Heart right ventricle (tissue), 16 donors: Measurements from ENCODE around the gene CREB3L1. TPM values are rescaled to one million over a fixed set of nuclear protein-coding genes. Genes with fewer than 3 reads are reported as not detected.

ENCODE experiments used
- ATAC-seq, 8 donors: fragments of 200-7000 bp; cut with Tn5 transposase; one replicate each; pipeline ENCODE4 v1.9.1; 2020; ENCODE audit warnings: mild to moderate bottlenecking in 8 of 8, moderate library complexity in 8 of 8, moderate number of reproducible peaks in 1 of 8
- DNase-seq, 2 donors: peaks; one replicate each; pipeline ENCODE4 v3.0.0-alpha.2; 2020
- H3K27ac ChIP-seq, 10 donors: fragments of 200-600 bp; sonication (generic) in 2 of 10; one replicate each; pipeline versions ENCODE4 v1.5.0 to v1.8.0; 2020 to 2022; ENCODE audit warnings: mild to moderate bottlenecking in 3 of 10
- H3K27me3 ChIP-seq, 7 donors: fragments of 200-600 bp; one replicate each; pipeline ENCODE4 v1.8.0; 2021 to 2022; ENCODE audit warnings: mild to moderate bottlenecking in 2 of 7
- H3K36me3 ChIP-seq, 9 donors: fragments of 200-600 bp; sonication (generic) in 1 of 9; one replicate each; pipeline versions ENCODE4 v1.5.0 to v1.8.0; 2020 to 2022; ENCODE audit warnings: mild to moderate bottlenecking in 2 of 9
- H3K4me1 ChIP-seq, 9 donors: fragments of 200-600 bp; sonication (generic) in 1 of 9; one replicate each; pipeline versions ENCODE4 v1.5.0 to v1.8.0; 2020 to 2022; ENCODE audit warnings: mild to moderate bottlenecking in 4 of 9
- H3K4me3 ChIP-seq, 10 donors: fragments of 200-600 bp; sonication (generic) in 2 of 10; one replicate each; pipeline versions ENCODE4 v1.5.0 to v1.8.0; 2020 to 2022; ENCODE audit warnings: mild to moderate bottlenecking in 7 of 10, moderate library complexity in 2 of 10
- H3K9me3 ChIP-seq, 11 donors: fragments of 200-600 bp in 10 of 11; sonication (generic) in 2 of 11; one replicate each; pipeline versions ENCODE4 v1.5.0 to v1.8.0; 2013 to 2022; ENCODE audit warnings: mild to moderate bottlenecking in 2 of 11, control low read depth in 1 of 11, moderate library complexity in 1 of 11
- WGBS, 2 donors: extraction: QIAGEN DNeasy Blood & Tissue Kit; methylation state at CpG; one replicate each; pipeline ENCODE4 v1.1.7; 2013; ENCODE audit warnings: inconsistent platforms in 1 of 2; 5-methylcytosine and 5-hydroxymethylcytosine counted together
- intact Hi-C, 10 donors: fragments of 100-400 bp; cut with DNase I; formaldehyde crosslinking; loops; one replicate each; pipeline versions ENCODE4 v1.11.1 to v1.14.2; 2022
- polyA plus RNA-seq, 2 donors: library from polyadenylated mRNA; stranded (reverse); fragments of 200-250 nt; gene quantifications; one replicate each; pipeline ENCODE4 v1.2.3, GENCODE V29; 2013
- total RNA-seq, 10 donors: library from RNA; stranded (reverse); fragmentation: NEBNext Ultra II Directional in 3 of 10; extraction: Animal tissue kit (Norgen Biotek cat#: 25700) in 3 of 10; gene quantifications; one replicate each; pipeline versions ENCODE4 v1.2.1 to v1.2.4, GENCODE V29; 2021 to 2023
- TF ChIP-seq, protein P1 (sequence below), 9 donors: fragments of 200-600 bp; sonication (generic) in 2 of 9; IDR thresholded peaks; one replicate each; pipeline versions ENCODE4 v1.5.0 to v1.8.0; 2021 to 2022; ENCODE audit warnings: antibody characterized with exemption in 9 of 9, mild to moderate bottlenecking in 5 of 9, moderate library complexity in 1 of 9
- donor health status: Arrhythmogenic right ventricular cardiomyopathy.
- donor health status: ischemic (EF 13 %, LVEDD 7.1; RV severe dilation, severe dysfunction).
- donor health status: healthy with polysubstance abuse.
- donor health status: DM: no; HTN: yes; CAD: no.
- donor health status: DM: no; HTN: no; CAD: no.
- donor health status: ischemic (EF 25% LVEDD 6.9; RV normal size, moderate dysfunction).
- donor health status: ischemic (EF 25% LVEDD 5.7; RV mildly dilated, moderate dysfunction).
- donor health status: healthy.
- donor health status: DM: yes; HTN: yes; CAD: no.
- donor health status: Ischemic cardiomyopathy.
- donor health status: ischemic (EF 35%, LVEDD 5.7; RV mildly dilated, moderate dysfunction).
- donor health status: nonischemic (EF 11% LVEDD 7.7; RV severe dilation, severe dysfunction).
- donor health status: DM: yes; HTN: yes; CAD: no.
- donor health status: PGD.
- donor health status: ischemic (EF 29% LVEDD 5.4; RV normal size, mild dysfunction).
- donor health status: nonischemic (EF 23%, LVEDD 6.1; RV moderate dilation, normal function).

CREB3L1 gene
- total and polyA plus RNA-seq, 12 donors, result 9.7 to 127 (median 36.1) TPM

DNA sequence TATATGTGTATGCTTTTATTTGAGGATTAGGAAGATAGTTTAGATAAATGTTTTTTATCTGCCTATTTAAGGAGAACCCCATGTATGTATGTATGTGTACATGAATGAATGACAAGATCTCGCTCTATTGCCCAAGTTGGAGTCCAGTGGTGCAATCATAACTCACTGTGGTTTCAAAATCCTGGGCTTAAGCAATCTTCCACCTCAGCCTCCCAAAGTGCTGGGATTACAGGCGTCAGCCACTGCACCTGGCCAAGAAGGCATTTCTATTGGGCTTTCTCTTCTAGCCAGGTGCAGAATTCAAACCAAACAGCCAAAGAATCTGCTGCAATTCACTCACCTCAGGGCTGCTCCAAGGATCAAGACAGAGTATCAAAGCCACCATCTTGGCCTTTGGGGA is 44.3 kb downstream of the CREB3L1 start:
- TF ChIP-seq, protein P1, sequence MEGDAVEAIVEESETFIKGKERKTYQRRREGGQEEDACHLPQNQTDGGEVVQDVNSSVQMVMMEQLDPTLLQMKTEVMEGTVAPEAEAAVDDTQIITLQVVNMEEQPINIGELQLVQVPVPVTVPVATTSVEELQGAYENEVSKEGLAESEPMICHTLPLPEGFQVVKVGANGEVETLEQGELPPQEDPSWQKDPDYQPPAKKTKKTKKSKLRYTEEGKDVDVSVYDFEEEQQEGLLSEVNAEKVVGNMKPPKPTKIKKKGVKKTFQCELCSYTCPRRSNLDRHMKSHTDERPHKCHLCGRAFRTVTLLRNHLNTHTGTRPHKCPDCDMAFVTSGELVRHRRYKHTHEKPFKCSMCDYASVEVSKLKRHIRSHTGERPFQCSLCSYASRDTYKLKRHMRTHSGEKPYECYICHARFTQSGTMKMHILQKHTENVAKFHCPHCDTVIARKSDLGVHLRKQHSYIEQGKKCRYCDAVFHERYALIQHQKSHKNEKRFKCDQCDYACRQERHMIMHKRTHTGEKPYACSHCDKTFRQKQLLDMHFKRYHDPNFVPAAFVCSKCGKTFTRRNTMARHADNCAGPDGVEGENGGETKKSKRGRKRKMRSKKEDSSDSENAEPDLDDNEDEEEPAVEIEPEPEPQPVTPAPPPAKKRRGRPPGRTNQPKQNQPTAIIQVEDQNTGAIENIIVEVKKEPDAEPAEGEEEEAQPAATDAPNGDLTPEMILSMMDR (IDR thresholded peaks at IDR 0.05), result no peak
- intact Hi-C loops, result no loop called here
- 88 to 92% methylated on average over 2 of the region's 2 CpGs for WGBS, 2 donors

DNA sequence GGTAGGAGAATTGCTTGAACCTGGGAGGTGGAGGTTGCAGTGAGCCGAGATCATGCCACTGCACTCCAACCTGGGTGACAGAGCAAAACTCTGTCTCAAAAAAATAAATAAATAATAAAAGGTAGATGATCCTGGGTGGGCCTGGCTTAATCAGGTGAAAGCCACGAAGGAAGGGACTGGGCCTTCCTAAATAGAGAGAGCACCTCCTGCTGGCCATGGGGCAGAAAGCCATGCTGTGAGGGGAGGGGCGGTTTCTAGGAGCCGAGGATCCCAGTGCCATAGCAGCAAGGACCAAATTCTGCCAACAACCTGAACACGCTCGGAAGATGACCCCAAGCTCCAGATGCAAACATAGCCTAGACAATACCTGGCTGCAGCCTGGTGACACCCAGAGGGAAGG is 45.3 kb downstream of the CREB3L1 start:
- Histone ChIP-seq H3K27me3 (no peaks in the 10 kb centered on the region), H3K4me1 (peaks cover 0 to 39% (median 11%) of the 10 kb centered on the region in 9 donors), H3K27ac (no peak overlapping the region), H3K4me3 (no peak overlapping the region), H3K36me3 (peaks cover 0 to 44% (median 12%) of the 10 kb centered on the region in 9 donors), H3K9me3 (no peaks in the 10 kb centered on the region)
- TF ChIP-seq, protein P1 (IDR thresholded peaks at IDR 0.05), result peak in 4 of 9 donors; percentile 4 to 28 (median 18)
- intact Hi-C loops, result no loop called here
- DNase-seq, result no peak
- WGBS, 2 donors, result 90 to 92% methylated on average over 6 of the region's 6 CpGs
- ATAC-seq, result no peak

More for the DNA sequence above, 44.3 kb downstream of the CREB3L1 start:
- H3K4me1 ChIP-seq, result peaks cover 0 to 47% (median 15%) of the 10 kb centered on the region in 9 donors
- H3K27ac ChIP-seq, result no peak overlapping the region
- no peak for DNase-seq
- no peaks in the 10 kb centered on the region for H3K9me3 ChIP-seq
- H3K36me3 ChIP-seq, result peaks cover 0 to 55% (median 12%) of the 10 kb centered on the region in 9 donors
- no peak for ATAC-seq
- H3K27me3 ChIP-seq, result no peaks in the 10 kb centered on the region
- H3K4me3 ChIP-seq, result no peak overlapping the region

DNA sequence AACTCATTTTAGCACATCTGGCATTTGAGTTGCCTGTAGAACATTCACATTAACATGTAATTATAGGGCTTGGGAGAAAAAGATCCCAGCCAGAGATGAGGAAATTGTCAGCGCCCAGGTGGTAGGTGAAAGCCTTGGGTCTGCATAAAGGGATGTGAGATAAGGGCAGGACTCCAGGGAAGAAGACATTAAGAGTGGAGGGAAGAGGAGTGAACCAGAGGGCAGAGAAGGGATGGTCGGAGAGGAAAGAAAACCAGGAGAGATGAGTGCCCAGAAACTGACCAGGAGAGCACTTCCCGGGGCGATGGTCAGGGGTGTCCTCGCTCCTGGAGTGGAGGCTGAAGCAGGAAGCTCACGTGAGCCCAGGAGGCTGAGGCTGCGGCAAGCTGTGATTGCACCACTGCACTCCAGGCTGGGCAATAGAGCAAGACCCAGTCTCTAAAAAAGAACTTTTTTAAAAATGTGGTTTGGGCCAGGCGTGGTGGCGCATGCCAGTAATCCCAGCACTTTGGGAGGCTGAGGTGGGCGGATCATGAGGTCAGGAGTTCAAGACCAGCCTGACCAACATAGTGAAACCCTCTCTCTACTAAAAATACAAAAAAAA is 49.5 kb downstream of the CREB3L1 start:
- H3K4me1 ChIP-seq, result peaks cover 5 to 24% (median 11%) of the 10 kb centered on the region in 9 donors
- peaks cover 0 to 28% (median 0%) of the 10 kb centered on the region in 7 donors for H3K27me3 ChIP-seq
- no peaks in the 10 kb centered on the region for H3K9me3 ChIP-seq
- H3K4me3 ChIP-seq, result no peak overlapping the region
- H3K36me3 ChIP-seq, result peaks cover 0 to 6% (median 0%) of the 10 kb centered on the region in 9 donors
- 93 to 94% methylated on average over 10 of the region's 10 CpGs for WGBS, 2 donors
- TF ChIP-seq, protein P1 (IDR thresholded peaks at IDR 0.05), result no peak
- ATAC-seq (no peak), DNase-seq (no peak)
- no peak overlapping the region for H3K27ac ChIP-seq
- intact Hi-C loops, result no loop called here

DNA sequence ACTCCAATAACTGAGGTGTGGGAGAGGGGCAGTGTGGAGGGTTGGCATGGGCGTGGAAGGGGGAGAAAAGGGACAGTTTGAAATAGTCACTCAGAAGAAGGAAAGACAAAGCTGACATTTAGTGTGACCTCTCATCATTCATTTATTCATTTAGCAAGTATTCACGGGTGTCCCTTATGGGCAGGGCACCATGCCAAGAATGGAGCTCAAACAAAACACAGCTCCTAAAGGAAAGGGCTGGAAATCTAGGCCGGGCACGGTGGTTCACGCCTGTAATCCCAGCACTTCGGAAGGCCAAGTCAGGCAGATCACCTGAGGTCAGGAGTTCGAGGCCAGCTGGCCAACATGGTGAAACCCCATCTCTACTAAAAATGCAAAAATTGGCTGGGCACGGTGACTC is 50.4 kb downstream of the CREB3L1 start:
- TF ChIP-seq, protein P1 (IDR thresholded peaks at IDR 0.05), result no peak
- Histone ChIP-seq H3K4me1 (peaks cover 10 to 31% (median 18%) of the 10 kb centered on the region in 9 donors), H3K27ac (no peak overlapping the region), H3K9me3 (no peaks in the 10 kb centered on the region), H3K27me3 (peaks cover 4 to 37% (median 8%) of the 10 kb centered on the region in 7 donors), H3K36me3 (no peaks in the 10 kb centered on the region), H3K4me3 (no peak overlapping the region)
- ATAC-seq (no peak), DNase-seq (no peak)
- 64 to 67% methylated on average over 8 of the region's 8 CpGs for WGBS, 2 donors
- intact Hi-C loops, result no loop called here
